NCI-H1092 (cell line): ENCODE measurements around the gene TERF2IP.

Source experiments
- DNase-seq: peaks from one replicate; lab custom pipeline; 2025; lab: John Stamatoyannopoulos, UW

Gene TERF2IP, protein sequence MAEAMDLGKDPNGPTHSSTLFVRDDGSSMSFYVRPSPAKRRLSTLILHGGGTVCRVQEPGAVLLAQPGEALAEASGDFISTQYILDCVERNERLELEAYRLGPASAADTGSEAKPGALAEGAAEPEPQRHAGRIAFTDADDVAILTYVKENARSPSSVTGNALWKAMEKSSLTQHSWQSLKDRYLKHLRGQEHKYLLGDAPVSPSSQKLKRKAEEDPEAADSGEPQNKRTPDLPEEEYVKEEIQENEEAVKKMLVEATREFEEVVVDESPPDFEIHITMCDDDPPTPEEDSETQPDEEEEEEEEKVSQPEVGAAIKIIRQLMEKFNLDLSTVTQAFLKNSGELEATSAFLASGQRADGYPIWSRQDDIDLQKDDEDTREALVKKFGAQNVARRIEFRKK

GRCh38 chr16:75647492-75648264 is at the start of gene TERF2IP, which contains the start of gene KARS1:
TERF2IP (plus strand) TSS chr16:75647773; CDS start chr16:75647883, 110 bp downstream.
KARS1 (minus strand) TSS chr16:75647665; CDS start chr16:75647639, 26 bp downstream.
- DNase-seq: peak; percentile 86

GRCh38 chr16:75599452-75600277 is 47.9 kb upstream of the TERF2IP start:
- no peak for DNase-seq

DNA sequence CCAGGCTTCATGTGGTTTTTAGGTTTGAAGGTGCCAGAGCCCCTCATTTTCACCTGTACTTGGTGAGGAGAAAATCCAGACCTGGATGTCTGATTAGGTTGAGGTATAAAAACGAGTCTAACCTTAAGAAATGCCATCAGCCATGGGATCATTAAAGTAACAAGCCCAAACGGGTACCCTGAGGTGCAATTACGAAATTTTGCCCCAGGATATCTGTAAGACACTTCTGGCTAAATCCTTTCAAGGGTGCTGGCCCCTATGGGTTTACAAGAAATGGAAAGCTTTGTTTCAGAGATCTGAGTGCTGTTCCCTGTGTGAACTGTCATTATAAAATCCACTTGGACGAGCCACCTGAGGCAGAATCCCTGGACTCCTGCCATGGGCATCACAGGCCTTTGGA is 44.3 kb upstream of the TERF2IP start:
- DNase-seq: no peak

DNA sequence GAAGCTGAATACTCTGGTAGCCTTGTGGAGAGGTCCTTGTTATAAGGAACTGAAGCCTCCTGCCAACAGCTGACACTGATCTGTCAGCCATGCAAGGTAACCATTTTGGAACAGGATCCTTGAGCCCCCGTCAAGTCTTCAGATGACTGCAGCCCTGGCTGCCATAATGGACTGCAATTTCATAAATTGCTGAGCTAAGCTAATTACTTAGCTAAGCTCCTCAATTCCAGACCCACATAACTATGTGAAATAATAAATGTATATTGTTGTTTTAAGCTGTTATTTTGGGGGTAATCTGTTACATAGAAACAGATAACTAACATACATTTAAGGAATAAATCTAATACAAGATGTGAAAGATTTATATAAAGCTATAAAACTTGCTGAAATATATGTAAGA is 41.1 kb upstream of the TERF2IP start:
- no peak for DNase-seq

DNA sequence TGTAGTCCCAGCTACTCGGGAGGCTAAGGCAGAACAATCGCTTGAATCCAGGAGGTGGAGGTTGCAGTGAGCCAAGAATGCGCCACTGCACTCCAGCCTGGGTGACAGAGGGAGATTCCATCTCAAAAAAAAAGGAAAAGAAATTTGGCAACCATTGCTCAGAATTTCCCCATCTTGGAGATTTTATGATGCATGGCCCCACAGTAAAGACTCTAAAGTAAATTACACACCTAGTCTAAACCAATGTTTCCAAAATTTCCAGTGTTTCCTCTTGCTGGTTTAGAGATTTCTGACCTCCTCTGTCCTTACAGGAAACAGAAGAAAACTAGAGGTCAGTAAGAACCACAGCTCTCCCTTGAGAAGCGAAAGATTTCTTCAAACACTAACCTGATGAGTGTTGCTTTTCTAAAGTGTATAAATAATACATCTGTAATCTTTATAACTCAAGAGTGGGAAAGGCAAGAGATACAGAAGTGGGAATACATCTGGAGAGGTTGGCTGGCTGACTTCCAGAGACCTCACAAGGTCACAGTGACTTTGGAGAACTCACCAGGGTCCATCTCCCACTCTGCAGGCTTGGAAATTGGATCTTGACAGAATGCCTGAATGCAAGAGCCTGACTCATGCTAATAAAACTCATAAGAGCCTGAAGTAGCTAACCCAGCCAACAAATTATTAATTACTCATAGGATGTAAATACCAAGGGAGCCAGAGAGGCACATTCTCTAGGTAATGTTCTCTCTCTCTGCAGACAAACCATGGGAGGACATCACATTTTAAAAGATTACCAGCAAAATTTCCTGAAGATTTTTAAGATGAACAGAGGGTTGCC is 33.3 kb upstream of the TERF2IP start:
- no peak for DNase-seq

DNA sequence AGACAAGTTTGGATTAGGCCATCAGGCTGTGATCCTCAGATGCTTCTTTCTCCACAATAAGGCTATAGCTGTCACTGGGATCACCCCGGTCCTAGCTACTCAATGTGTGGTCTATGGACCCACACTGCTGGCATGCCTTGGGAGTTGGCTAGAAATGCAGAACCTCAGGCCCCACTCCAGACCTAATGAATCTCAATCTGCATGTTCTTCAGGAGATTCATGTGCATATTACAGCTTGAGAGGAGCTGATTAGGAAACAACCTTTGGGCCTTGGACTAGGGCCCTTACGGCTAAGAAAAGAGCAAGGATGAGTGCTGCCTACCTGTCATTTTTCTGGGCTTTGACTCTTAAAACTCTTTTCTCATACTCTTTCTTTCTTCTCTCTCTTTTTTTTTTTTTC is 32.0 kb upstream of the TERF2IP start:
- DNase-seq: no peak

GRCh38 chr16:75616521-75617010 is 31.0 kb upstream of the TERF2IP start:
- no peak for DNase-seq

DNA sequence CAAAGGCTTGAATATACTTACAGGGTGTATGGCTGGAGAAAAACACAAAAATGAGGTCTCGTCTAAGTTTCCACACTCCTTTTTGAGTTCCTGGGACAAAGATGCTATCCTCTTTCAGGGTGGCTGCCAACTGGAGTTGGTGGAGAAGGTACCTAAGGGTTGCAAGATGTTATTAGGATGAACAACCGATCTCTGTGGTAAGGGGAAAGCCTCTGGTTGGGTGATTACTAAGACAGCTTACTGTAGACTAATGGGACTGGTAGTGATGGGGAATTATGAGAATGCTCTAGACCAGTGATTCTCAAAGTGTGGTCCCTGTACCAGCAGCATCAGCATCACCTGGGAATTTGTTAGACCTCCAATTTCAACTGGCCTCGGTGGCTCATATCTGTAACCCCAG is 30.5 kb upstream of the TERF2IP start:
- DNase-seq: no peak

GRCh38 chr16:75618780-75619179 is 28.8 kb upstream of the TERF2IP start:
- no peak for DNase-seq

- DNase-seq: no peak
Measured at GRCh38 chr16:75620326-75621169, 27.0 kb upstream of the TERF2IP start.

GRCh38 chr16:75621170-75621477 is 26.4 kb upstream of the TERF2IP start:
- DNase-seq: no peak

GRCh38 chr16:75622761-75623605 is 24.6 kb upstream of the TERF2IP start, which contains the start of gene ADAT1:
ADAT1 (minus strand) TSS chr16:75623281; CDS start chr16:75620799, 2,482 bp downstream.
- peak; percentile 98 for DNase-seq

GRCh38 chr16:75624921-75625334 is 22.6 kb upstream of the TERF2IP start:
- DNase-seq: no peak

- no peak for DNase-seq
Measured at GRCh38 chr16:75626806-75627205, 20.8 kb upstream of the TERF2IP start.

DNA sequence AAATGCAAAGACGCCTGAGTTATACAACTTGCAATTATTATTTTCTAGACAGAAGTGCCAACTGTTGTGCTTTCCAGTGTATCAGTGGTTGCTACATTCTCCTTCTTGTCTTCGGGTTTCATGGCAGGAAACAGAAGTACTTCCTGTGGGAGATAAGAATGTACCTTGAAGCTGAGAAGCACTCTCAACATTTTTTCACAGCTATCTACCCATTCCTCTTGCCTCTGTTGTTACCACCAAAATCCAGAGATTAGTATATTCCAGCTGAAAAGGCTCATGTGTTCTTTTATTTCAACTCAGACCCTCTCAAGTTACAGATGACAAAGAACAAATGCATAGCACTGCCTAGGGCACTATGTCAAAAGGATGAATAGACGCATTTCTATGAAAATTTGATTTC is 19.7 kb upstream of the TERF2IP start:
- DNase-seq: no peak

- no peak for DNase-seq
Measured at GRCh38 chr16:75628351-75628750, 19.2 kb upstream of the TERF2IP start.

DNA sequence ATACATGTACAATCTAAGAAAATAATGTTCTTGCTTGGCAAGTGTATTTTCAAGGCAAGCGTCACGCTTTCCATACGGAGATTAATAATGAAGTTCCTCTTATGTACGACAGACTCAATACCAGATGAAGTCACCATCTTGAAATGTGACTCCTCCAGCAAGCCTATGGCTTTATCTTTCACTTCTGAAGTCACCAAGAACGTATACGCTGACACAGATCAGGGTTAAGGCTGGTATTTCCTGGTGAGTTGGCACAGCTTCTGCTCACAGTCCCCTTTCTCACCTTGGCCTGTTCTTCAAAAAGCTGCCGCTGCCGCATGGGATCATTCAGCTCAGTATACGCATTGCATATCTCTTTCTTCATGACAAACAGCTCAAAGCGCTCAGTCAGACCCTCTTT is 18.4 kb upstream of the TERF2IP start:
- no peak for DNase-seq

- DNase-seq: no peak
Measured at GRCh38 chr16:75630052-75630451, 17.5 kb upstream of the TERF2IP start.

GRCh38 chr16:75632857-75633256 is 14.7 kb upstream of the TERF2IP start:
- DNase-seq: peak; percentile 15
